GM19239 (cell line): ENCODE measurements around the gene ADGRL3.

Experiments
- DNase-seq: peaks from one replicate; pipeline ENCODE4 v3.0.0; 2011; ENCODE audit warnings: low spot score; ENCODE audit not compliant: insufficient read length
- FAIRE-seq: peaks from 2 replicates; lab custom pipeline; 2011; peaks lifted over from hg19 to GRCh38; lab: Jason Lieb, UNC

The ADGRL3 gene

DNA sequence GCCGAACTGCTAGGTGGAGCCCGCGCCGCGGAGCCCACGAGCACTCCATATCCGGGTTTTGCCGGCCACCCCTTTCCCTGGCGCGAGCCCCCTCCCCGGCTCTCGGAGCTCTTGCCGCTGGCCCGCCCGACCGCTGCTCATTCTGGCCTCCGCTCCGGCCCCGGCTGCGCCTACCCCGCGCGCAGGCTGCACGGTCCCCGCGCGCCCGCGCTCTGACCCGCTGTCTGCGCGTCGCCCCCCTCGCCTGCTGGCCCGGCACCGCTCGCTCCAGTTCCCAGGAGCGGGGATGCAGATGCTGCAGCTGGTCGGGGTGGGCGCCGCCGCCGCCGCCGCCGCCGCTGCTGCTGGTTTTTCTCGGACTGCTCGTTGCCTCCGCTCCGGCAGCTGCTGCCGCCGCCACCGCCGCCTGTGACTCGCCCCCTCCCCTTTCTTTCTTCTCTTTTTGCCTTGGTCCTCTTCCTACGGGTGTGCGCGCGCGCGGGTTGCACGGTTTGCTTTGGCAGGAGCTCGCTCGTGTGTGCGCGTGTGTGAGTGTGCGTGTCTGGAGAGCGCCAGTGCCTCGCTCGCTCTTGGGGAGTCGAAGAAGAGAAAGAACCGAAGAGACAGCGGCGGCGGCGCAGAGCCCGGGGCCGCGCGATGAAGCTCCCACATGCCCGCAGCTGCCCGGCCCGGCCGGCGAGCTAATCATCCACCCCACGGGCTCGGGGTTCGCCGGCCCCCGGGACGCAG, at the start of gene ADGRL3:
Gene ADGRL3, plus strand, starts transcription at position 140 of the 729 bp plus-strand sequence.
- FAIRE-seq (no peak), DNase-seq (no peak)

DNA sequence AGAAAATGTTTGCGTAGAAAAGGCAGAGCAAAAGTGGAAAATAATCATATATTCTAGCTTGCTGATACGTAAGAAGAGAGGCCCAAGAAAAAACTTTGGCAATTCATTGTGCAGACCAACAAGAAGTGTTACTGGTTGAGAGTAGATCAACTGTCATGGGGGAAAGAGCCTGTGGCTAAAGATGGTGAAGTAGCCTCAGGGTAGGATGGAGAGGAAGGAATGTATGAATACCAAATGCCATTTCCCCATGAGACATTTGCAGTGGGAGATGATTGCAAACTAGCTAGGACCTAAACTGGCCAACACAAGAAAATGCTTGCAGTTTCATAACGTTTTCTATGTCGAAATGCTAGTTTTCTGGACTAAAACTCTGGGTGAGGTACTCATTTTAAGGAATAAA, 47.7 kb upstream of the ADGRL3 start:
- FAIRE-seq (no peak), DNase-seq (no peak)

DNA sequence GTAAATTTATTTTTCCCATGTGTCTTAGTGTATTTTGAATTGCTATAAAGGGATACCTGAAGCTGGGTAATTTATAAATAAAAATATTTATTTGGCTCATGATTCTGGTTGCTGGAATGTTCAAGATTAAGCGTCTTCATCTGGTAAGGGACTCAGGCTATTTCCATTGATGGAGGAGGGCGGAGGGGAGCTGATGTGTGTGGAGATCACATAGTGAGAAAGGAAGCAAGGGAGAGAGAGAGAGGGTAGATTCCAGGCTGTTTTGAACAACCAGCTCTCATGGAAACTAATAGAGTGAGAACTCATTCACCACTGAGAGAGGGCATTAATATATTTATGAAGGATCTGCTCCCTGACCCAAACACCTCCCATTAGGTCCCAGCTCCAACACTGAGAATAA, 39.6 kb upstream of the ADGRL3 start:
- DNase-seq: no peak
- FAIRE-seq: no peak

DNA sequence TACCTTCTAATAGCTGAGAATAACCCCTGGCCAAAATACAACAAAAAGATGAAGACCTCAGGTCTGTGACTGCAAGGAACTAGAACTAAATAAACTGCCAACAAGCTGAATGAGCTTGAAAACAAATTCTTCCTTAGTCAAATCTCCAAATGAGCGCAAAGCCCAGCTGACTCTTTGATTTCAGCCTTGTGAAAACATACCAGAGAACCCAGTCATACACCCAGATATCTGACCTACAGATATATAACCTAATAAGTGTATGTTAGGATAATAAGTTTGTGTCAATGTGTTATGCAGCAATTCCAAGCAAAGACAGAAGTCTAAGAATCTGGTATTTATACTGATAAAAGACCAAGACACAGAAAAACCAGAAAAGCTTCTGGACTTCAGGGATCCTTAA, 38.0 kb upstream of the ADGRL3 start:
- FAIRE-seq: no peak
- DNase-seq: no peak

DNA sequence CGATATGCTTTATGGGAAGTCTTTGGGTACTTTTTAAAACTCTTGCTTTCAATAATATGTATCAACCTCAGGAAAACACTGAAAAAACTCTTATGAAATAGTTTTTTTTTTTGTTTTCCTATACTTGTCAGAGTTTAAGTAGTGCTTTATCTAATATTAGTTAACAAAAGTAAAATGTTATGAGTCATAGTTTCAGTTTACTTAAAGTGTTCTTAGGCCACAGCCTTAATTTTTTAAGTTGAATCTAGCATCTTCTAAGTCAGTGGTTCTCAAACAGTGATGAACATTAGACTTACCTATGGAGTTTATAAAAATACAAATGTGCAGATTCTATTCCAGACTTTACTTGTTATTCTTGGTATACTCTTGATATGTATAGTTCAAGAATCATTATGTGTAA, 26.3 kb upstream of the ADGRL3 start:
- DNase-seq (no peak), FAIRE-seq (no peak)

DNA sequence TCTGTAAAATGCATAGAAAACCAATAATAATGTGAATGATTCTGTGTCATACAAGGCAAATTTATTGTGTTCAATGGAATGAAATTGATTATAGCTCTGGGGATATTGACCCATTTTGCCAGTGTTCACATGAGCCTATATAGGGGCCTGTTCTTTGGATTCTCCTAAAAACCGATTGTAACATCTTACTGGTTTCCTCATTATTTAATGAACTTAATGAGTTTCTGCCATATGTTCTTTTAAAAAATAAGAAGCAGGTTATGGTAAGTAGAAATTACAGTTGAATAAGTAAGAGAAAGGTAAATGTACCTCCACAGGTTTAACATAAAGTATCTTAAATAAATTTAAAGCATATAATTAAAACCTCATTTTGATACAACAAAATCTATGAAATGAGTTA, 24.6 kb upstream of the ADGRL3 start:
- no peak for DNase-seq
- FAIRE-seq: no peak

DNA sequence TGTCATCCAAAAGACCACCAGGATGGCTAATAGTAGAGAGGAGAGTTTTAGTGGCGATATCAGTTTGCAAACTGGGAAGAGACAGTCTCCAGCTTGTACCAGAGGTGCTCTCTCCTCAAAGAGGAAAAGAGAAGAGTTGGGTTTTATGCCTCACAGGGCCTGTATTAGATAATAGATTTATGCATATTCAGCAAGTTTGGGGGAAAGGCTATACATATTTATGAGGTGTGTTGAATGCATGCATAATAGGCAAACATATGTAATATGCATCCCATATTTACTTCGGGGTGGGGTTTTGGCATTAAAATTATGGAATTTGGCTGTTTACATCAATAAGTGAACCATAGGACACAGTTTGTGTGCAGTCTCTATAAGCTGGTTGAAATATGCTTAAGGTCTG, 22.8 kb upstream of the ADGRL3 start:
- DNase-seq (no peak), FAIRE-seq (no peak)

DNA sequence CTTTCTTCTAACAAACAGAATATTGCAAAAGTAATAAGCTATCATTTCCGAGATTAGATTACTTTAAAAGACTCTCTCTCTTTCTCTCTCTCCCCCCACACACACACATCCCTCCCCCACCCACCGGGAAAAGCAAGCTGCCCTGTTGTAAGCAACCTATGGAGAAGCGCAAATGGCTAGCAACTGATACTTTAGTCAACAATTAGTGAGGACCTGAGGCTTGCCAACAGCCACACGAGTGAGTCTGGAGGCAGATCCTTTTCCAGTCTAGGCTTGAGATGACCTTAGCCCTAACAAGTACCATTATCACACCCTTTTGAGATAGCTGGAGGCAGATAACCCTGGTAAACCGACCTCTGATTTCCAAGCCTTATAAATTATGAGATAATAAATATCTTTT, 19.7 kb upstream of the ADGRL3 start:
- FAIRE-seq: no peak

DNA sequence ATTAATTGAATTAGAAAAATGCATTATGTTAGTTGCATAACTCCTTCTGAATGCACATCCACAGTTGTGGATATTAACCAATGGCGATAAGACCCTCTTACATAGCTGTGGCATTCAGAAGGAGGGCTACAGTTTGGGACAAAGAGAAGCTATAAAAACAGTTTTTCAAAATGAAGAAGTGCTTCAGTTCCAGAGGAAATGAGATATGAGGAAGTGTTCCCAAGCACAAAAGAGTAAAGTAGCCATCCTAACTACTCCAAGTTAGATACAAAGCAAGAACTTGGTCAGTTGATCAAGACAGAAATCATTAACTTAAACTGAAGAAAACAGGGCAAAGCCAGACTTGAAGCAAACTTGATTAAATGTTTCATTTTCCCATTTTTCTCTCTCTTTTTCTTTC, 17.2 kb upstream of the ADGRL3 start:
- DNase-seq (no peak), FAIRE-seq (no peak)

More for the DNA sequence above, 19.7 kb upstream of the ADGRL3 start:
- no peak for DNase-seq

DNA sequence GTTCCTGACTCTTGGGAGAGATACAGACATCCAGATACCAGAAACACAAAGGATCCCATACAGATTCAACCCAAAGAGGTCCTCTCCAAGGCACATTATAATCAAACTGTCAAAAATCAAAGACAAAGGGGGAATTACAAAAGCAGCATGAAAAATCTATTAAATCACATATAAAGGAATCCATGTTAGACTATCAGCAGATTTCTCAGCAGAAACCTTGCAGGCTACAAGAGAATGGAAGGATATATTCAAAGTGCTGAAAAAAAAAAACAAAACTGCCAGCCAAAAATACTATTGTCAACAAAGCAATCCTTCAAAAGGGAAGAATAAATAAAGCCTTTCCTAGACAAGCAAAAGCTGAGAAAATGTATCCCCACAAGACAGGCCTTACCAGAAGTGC, 14.8 kb upstream of the ADGRL3 start:
- DNase-seq: no peak
- FAIRE-seq: no peak

DNA sequence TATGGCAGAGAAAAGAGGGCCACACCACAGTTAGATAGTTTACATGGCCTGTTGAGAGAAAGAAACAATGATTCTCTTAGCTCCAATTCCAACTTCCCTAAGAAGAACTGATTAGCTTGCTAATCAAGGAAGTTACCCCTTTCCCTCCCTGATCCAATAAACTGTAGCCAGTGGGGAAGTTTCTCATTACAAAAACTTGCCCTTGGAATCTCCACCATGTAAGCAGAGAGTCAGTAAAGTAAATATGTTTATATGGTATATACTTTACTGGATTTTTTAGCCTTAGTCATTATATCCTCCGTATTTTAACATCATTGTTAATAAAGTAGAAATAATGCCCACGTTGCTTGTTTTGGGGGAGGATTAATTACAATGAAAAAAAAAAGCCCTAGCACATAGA, 7.7 kb upstream of the ADGRL3 start:
- no peak for FAIRE-seq
- no peak for DNase-seq

DNA sequence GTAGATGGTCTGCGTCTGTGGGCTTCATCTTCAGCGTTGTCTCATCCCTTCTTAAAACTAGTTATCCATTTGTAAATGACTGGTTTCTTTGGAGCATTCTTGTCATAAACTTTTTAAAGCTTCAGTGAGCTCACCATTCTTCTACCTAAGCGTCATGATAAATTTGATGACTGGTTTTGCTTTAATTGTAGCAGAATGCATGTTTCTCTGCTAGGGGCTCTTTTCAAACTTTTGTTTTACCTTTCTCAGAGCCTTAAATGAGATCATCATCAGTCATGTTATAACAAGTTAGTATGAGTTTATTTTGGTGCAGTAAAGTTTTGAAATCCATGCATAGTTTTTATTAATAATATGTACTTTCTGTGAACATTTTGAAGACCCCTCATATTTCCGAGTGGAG, 6.3 kb upstream of the ADGRL3 start:
- no peak for DNase-seq
- FAIRE-seq: no peak

DNA sequence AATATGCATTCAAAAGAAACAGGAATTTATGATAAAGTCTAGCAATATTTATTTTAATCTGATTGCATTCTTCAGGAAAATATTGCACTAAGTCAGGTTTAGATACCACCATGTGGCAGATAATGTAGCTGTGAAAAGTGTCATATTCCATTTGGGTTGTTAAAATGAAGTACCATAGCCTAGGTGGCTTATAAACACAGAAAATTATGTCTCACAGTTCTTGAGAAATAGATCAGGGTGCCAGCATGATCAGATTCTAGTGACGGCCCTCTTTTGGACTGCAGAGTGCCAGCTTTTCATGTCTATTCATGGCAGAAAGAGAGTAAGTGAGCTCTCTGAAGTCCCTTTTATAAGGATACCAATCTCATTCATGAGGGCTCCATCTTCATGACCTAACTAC, 5.6 kb upstream of the ADGRL3 start:
- FAIRE-seq (no peak), DNase-seq (no peak)

DNA sequence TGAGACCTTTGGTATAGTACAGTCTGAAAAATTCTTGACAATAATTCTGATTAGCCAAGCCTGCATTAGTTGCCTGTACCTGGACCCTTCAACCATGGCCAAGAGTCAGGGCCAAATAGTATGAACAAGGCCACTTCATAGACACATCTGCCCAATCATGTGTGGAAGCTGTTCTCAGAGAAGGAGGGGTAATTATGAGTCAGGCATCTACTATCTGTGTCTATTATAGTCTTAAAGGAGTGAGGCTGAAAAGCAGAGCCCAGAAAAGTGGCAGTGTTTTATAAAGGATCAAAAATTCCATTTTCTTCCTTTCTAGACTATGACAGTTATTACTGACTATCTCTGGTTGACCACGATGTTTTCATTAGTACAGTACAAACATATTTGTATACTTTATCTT, 5.0 kb upstream of the ADGRL3 start:
- FAIRE-seq (no peak), DNase-seq (no peak)

DNA sequence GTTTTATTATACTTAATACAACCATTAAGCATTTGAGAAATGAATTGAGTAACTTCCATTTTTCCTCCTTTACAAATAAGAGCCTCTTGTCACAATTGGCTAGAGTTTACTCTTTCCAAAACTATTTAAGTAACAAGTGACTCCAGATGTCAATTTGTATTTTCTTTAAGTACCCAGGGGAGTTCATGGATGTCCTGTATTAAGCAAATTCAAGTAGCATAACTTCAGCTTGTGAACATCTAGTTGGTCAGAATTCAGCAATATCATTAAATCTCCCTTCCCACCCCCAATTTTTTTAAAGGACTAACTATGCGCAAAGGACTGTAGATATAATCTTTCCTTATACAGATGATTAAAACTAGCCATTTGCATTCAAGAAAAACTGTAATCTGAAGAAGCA, 1.4 kb upstream of the ADGRL3 start:
- DNase-seq (no peak), FAIRE-seq (no peak)

DNA sequence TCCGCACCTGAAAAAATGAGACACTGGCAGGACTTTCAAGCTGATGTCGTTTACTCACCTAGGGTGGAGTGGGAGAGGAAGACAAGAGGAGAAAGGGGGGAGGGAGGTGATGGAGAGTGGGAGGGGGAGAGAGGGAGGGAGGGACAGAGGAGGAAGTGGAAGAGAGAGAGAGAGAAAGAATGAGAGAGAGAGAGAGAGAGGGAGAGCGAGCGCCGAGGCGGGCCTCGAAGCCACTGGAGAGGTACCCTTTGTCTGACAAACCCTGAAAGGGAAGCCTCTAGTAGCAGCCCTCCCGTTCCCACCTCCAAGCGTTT, 296 bp upstream of the ADGRL3 start:
- no peak for FAIRE-seq

DNA sequence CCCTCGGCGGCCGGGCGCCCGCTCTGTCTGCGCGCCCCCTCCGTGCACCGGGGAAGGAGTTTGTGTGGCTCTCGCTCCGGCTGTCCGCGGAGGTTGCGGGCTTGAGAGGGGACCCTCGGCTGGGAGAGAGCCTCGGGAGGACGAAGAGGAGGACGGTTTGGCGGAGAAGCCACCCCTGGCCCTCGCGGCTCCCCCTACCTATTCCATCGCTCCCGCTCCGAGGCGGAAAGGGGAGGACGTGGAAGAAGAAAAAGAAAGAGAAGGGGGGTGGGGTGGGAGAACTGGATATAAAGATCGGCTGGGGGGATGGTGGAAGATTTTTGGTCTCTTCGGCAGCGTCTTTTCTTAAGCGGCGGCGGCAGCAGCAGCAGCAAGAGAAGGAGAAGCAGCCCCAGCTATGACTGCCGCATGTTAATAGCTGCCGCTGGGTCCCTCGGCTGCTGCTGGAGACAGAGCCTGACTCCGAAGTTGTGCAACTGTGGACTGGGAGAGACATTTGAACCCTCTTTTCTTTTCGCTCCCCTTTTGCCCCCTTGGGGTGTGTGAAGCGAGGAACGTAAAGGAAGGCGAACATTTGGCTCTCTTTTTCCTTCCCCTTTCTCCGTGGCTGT, 895 bp downstream of the ADGRL3 start:
- FAIRE-seq (no peak), DNase-seq (no peak)

More for the DNA sequence above, 296 bp upstream of the ADGRL3 start:
- DNase-seq: no peak

DNA sequence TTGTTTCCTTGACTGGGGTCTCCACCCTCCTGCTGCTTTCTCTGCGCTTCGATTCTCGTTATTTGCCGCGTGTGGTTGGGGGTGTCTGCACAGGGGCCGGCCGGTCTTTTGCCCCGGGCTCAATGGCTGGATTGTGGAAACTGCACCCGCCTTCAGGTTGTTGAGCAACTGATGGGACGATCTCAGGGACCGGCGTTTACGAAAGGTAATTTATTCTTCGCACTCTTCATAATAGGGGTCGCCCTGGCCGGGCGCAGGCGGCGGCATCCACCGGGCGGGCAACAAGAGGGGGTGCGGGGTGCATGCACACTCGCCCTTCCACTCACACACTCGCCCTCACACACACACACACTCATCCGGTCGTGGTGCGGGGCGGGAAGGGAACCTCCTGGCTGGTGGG, 1.4 kb downstream of the ADGRL3 start:
- DNase-seq: no peak
- no peak for FAIRE-seq

DNA sequence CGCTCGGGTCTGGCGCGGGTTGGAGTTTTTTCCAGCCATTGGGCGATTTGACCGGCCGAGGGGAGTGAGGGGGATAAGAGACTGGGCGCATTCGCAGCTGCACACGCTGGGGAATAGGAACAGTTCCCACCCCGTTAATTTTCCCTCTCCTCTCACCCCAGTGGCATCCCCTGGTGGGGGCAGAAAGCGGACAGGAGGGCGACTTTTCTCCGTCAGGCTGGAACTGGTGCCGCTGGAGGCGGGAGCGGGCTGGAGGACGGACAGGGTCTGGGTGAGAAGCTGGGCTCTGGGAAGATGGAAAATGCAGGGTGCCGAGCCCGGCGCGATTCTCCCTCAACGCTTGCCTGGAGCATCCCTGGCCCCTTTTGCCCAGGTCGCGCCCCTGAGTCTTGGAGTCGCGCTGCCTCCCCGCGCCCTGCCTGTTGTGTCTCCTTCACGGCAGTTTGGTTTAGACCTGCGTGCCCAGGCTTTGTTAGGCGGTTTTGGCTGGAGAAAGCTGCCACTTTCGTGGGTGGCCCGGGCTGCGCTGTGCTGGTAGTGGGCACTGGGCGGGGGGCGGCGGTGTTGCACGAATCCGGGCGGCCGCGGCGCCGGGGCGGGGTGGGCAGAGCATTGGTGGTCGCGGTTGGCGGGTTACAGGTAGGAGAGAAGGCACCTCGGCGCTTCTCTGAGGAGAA, 2.0 kb downstream of the ADGRL3 start:
- no peak for DNase-seq
- no peak for FAIRE-seq

DNA sequence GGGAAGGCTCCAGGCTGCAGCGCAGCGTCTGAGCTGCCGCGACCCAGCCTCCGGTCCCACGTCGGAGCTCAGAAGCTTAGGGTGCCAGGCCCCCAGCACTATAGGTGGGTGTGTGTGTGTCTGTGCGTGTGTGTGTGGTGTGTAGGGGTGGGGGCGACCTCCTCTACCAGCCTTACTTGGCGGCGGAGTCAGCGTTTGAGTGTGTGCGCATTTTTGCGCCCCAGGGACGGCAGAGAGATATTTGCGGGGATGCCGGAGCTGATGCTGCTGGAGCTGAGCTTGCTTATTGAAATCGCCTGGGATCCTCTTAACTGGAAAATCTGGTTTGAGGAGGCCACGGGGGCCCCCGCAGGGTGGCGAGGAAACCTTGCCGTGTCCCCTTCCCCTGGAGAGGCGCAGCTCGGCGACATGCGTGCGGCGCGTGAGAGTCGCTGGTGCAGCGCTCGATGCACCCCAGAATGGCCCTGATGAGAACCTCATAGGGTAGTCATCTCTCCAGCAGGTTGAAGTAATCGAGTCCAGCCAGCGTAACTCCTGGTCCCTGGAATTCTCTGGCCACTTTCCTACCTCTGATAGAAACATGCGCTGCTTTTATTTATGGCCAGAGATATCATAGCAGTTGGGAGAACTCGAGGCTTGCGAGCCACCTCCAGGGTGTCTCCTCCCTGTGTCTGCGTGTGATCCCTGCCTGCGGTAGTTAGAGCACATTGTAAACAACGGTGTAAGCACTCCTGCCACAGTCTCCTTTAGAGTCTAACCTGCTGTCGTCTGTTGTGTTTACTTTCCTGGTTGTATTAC, 2.7 kb downstream of the ADGRL3 start:
- FAIRE-seq (no peak), DNase-seq (no peak)

DNA sequence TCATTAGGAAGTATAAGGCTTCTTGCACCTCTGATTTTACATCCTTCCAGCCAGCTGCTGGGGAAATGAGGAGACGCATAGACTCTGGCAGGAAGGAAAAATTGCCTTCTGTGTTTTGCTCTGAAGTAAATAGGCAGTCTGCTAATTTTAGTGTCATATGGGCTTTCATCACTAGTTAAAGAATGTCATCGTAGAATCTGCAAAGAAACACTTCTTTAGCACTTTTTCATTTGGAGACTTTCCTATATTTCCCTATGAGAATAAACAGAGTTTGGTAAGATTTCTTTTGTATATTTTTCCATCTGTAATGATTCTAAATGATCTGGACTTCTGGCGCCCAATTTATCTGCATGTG, 3.3 kb downstream of the ADGRL3 start:
- DNase-seq (no peak), FAIRE-seq (no peak)
